ENCODE measurements around the gene TBC1D24.

DNA sequence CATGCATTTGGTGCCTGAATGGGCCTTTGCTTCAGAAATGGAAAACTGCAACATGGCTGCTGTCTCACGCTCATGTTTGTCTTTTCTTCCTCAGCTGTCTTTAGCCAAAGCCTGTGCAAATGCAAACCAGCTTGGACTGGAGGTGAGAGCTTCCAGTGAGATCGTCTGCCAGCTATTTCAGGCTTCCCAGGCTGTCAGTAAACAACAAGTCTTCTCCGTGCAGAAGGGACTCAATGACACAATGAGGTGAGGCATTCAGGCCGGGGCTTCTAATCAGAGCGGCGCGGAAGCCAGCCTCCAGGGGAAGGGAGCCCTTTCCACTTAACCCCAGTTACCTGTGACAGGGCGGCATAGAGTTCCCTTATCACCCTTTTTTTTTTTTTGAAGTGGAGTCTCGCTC lies 31.4 kb upstream of the TBC1D24 start:
- TF ChIP-seq, protein P1, sequence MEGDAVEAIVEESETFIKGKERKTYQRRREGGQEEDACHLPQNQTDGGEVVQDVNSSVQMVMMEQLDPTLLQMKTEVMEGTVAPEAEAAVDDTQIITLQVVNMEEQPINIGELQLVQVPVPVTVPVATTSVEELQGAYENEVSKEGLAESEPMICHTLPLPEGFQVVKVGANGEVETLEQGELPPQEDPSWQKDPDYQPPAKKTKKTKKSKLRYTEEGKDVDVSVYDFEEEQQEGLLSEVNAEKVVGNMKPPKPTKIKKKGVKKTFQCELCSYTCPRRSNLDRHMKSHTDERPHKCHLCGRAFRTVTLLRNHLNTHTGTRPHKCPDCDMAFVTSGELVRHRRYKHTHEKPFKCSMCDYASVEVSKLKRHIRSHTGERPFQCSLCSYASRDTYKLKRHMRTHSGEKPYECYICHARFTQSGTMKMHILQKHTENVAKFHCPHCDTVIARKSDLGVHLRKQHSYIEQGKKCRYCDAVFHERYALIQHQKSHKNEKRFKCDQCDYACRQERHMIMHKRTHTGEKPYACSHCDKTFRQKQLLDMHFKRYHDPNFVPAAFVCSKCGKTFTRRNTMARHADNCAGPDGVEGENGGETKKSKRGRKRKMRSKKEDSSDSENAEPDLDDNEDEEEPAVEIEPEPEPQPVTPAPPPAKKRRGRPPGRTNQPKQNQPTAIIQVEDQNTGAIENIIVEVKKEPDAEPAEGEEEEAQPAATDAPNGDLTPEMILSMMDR (IDR thresholded peaks at IDR 0.05; ENCODE audit: low read length) = no peak
- TF ChIP-seq EZH2 (optimal IDR thresholded peaks at IDR 0.05; ENCODE audit: low read depth, low read length) (no peak), EZH2phosphoT487 (IDR thresholded peaks at IDR 0.05; ENCODE audit: low read length) (no peak)

Data from MM.1S (cell line).